HG03460 (cell line): ENCODE results near the gene PTGIR.
A peak's percentile ranks its signal among the peaks of the same experiment; 100 is the strongest.

Experiments
- ATAC-seq: cut with Tn5 transposase; IDR thresholded peaks from one replicate; pipeline ENCODE4 v1.9.1; 2021; ENCODE audit not compliant: unreplicated experiment

PTGIR gene, protein sequence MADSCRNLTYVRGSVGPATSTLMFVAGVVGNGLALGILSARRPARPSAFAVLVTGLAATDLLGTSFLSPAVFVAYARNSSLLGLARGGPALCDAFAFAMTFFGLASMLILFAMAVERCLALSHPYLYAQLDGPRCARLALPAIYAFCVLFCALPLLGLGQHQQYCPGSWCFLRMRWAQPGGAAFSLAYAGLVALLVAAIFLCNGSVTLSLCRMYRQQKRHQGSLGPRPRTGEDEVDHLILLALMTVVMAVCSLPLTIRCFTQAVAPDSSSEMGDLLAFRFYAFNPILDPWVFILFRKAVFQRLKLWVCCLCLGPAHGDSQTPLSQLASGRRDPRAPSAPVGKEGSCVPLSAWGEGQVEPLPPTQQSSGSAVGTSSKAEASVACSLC

GRCh38 chr19:46624958-46625661, at the start of gene PTGIR:
Gene PTGIR (minus strand): TSS chr19:46625089. CDS start chr19:46624225, 864 bp downstream.
- ATAC-seq: no peak

DNA sequence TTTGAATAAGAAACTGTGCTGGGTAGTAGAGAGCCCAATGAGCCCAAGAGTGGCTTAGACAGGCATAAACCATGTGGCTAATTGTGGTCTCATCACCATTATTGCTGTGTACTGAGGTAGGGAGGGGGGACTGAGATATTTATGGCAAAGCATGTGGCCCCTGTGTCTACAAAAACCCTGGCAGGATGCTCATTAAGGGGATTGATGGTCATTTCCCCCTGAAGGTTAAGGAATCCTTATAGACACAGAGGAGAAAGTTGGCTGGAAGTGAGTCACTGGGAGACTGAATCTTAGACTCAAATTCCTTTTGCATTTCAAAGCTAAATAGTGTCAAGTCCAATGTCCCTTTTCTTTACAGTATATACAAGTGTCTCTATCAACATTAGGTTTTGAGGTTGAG, 45.9 kb upstream of the PTGIR start:
- no peak for ATAC-seq

GRCh38 chr19:46668662-46669061, 43.8 kb upstream of the PTGIR start:
- no peak for ATAC-seq

GRCh38 chr19:46665072-46665471, 40.2 kb upstream of the PTGIR start:
- no peak for ATAC-seq

DNA sequence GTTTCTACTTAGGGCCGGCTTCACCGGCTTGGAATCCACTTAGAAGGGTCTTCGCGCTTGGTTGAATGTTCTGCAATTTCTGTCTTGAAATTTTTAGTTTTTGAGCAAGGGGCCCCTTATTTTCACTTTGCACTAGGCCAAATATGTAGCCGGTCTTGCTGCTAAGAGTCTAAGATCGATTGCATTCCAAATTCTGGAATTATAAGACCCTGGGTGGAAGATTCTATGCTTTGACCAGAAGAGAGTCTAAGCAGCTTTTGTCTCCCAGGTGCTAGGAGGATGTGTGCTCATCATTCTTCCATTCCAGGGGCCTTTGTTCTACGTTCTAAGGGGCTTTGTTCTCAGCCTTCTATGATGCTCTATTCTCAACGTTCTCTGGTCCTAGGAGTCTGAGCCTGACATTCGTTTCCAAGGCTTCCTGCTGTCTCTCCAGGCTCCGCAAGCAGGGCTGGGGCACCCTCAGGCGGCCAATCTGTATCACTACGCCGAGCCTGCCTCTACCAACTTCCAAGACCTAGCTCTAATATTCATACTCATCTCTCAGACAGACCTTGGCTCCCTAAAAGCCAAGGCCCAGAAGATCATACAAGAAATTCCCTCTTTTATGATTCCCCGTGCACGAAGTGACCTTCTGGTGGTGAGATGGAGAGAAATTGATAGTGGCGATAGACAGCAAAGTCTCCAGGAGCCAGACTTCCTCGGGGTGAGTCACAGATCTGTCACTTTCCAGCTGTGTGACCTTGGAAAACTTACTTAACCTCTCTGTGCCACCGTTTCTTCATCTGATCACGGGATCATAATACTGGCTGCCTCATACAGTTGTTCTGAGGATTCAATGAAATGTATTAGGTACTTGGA, 37.1 kb upstream of the PTGIR start:
- ATAC-seq: no peak

DNA sequence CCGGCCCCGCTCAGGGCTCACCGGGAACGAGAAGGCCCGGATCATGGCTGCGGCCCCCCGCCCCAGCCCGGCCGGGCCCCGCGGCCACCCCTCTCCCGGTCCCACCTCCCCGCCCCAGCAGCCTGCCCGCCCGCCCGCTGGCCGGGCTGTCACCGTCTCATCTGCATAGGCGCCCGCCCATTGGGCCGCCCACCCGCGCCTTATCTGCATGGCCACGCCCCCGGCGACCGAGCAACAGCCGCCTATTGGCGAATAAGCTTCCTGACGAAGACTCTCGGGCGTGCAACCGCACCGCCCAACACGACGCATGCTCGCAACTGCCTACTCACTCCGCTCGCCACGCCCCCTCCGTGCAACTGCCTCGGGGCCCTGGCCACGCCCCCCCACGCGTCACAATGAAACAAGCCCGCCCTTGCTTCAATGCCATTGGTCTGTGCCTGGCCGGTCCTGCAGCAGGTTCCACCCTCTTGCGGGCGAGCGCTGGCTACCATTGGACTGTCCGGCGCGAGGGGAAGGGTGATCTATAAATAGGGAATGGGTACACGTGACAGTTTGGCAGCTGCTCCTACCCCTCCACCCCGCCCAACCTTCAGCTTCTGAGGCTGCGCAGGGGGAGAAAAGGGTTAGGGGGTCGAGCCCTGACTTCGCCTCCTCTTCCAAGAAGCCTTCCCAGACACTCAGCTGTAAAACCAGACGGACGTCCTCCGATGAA, 36.3 kb upstream of the PTGIR start, which contains the start of gene DACT3:
Gene DACT3, minus strand, starts transcription at position 163 of the 712 bp plus-strand sequence. Its CDS starts 118 bp downstream, at position 45.
- ATAC-seq: peak; percentile 85

- ATAC-seq: peak; percentile 19
Measured at GRCh38 chr19:46660551-46661019, 35.7 kb upstream of the PTGIR start.

DNA sequence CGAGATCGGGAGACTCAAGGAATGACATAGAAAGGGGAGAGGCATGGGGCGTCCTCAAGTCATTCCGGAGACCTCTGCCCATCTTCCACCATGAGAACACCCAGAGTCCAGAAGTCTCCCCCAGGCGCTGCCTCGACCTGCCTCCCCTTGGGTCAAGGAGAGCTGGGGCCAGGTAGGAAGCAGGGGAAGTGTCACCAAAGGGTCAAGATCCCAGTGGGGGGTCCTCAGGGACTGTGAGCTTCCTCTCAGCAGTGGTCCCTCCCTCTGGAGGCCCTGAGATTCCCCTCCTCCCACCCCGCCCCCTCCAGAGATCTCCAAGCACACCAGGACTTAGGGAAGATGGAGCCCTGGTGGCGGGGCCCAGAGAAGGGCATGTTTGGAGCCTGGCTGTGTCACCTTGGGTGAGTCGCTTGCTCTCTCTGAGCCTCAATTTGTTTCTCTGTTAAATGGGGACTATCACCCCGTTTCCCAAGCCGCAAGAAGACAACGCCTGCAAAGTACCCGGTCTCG, 35.2 kb upstream of the PTGIR start:
- ATAC-seq: no peak

DNA sequence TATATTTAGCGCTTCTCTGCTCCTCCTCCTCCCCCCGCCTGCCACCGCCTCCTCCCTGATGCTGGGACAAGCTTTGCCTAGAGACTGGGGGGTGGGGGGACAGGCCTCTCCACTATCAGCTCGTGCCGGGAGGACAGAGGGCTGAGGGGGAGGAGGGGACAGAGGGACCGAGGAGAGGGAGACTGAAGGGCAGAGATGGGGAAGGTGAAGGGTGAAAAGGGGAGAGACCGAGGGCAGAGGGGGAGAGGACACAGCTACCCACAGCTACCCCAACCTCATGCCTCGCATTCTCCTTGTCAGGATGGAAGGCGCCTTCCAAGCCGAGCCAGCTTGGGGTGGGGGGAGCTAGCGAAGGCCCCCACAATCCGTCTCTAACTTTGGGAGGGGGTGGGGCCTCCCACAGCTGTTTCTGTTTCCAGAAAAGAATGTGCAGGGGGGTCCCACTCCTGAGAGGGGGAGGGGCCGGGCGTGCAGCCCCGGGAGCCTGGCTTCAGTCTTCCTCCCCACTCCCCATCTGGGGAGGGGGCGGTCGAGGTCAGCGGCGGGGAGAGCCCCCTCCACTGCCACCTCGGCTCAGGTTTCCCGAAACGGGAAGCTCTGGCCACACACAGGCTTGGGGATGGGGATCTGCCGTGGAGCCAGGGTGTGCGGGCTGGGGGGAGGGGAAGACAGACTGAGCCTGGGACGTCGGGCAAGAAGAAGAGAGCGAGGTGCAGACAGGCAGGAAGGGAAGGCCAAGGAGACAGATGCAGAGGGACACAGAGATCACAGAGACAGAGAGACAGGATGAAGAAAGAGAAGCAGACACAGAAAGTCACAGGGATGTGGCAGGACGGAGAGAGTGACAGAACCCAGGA, 34.5 kb upstream of the PTGIR start:
- ATAC-seq: no peak

DNA sequence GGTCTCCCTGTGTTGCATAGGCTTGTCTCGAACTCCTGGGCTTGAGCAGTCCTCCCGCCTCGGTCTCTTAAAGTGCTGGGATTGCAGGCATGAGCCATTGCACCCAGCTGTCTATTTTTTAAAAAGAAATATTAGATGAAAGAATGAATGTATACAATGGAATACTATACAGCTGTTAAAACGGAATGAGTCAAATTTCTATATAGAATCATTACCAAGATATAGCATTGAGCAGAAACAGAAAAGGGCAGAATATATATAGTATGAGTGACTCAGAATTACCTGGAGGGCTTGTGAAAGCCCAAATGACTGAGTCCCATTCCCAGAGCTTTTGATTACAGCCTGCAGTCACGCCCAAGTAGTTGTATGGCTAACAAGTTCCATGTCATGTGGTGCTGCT, 31.7 kb upstream of the PTGIR start:
- no peak for ATAC-seq

- ATAC-seq: no peak
Measured at GRCh38 chr19:46654621-46655152, 29.8 kb upstream of the PTGIR start.

DNA sequence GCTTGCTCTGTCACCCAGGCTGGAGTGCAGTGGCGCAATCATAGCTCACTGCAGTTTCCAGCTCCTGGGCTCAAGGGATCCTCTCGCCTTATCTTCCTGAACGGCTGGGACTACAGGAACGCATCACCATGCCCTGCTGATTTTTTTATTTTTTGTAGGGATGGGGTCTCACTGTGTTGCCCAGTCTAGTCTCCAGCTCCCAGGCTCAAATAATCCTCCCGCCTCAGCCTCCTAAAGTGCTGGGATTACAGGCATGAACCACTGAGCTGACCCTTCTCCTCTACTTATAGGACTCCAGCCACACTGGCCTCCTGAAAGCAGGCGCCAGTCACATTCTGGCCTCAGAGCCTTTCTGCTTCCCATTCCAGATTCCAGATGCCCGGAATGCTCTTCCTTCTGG, 25.6 kb upstream of the PTGIR start:
- no peak for ATAC-seq

DNA sequence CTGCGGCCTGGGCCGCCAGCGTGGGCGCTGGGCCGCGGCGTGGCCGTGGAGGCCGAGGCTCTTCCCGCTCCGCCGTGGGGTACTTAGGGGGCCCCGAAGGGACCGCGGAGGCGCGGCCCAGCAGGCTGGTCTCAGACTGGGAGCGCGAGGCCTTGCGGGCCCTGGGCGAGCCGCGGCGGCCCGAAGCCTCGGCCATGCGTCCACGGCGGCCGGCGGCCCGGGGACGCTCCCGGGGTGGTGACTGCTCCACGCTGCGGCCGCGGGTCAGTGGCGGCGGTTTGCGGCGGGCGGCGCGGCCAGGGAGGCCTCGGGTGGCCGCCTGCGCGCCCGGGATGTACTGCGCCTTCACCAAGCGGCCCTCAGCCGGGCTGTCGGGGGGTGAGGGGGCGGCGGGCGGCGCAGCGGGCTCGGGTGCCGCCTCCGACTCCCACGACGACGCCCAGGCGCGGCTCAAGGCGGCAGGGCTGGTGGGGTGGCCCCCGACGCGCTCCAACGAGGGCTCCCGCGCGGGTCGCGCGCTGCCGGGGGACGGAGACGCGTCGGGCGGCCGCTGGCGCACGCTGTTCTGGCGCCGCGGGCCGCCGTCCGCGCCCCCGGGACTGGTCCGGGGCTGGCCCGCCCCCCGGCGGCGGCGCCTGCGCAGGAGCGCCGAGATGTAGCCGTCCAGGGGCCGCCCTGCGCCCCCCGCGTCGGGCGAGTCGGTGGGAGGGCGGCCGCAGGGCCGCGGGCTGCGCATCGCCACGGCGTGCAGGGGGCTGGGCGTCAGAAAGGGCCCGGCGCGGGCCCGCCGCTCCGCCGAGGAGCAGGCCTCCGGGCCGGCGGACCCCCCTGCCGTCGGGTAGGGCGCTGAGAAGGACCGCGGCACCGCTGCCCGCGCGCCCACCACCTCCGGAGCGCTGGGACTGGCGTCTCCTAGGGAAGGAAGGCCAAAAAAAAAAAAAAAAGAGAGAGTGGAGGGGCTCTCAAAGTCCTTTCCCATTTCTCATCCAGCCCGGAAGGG, 24.4 kb upstream of the PTGIR start:
- no peak for ATAC-seq

GRCh38 chr19:46648060-46648960, 23.4 kb upstream of the PTGIR start:
- ATAC-seq: no peak

DNA sequence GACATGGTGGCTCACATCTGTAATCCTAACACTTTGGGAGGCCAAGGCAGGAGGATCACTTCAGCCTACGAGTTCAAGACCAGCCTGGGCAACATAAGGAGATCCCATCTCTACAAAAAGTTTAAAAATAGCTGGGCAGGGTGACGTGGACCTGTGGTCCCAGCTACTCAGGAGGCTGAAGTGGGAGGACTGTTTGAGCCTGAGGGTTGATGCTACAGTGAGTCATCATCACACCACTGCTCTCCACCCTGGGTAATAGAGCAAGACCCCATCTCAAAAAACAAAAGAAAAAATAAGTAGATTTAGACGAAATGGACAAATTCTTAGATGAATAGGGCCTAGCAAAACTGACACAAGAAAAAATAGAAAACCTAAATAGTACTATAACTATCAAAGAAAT, 21.5 kb upstream of the PTGIR start:
- no peak for ATAC-seq

GRCh38 chr19:46644720-46645119, 19.8 kb upstream of the PTGIR start:
- no peak for ATAC-seq

- no peak for ATAC-seq
Measured at GRCh38 chr19:46640656-46641055, 15.8 kb upstream of the PTGIR start.
